GM12892 (cell line): ENCODE measurements around the gene MAP6.
A peak's percentile ranks its signal among the peaks of the same experiment; 100 is the strongest.

Experiments
- DNase-seq: peaks from one replicate; pipeline ENCODE4 v3.0.0; 2011; ENCODE audit not compliant: insufficient read length
- FAIRE-seq: peaks from 2 replicates; lab custom pipeline; 2011; peaks lifted over from hg19 to GRCh38; lab: Jason Lieb, UNC
- POLR2A ChIP-seq: IDR thresholded peaks from 2 replicates; pipeline ENCODE4 v1.6.1; 2011; ENCODE audit warnings: low read depth, low read length, control low read depth
- POLR2AphosphoS5 ChIP-seq: IDR thresholded peaks from 2 replicates; pipeline ENCODE4 v1.6.1; 2011; ENCODE audit warnings: low read depth, low read length, control low read depth
- TAF1 ChIP-seq: IDR thresholded peaks from 2 replicates; pipeline ENCODE4 v1.6.1; 2011; ENCODE audit warnings: low read depth, mild to moderate bottlenecking, control low read depth, low read length, borderline replicate concordance

MAP6 gene

GRCh38 chr11:75642402-75643113, 26.3 kb downstream of the MAP6 start:
- TF ChIP-seq TAF1 (no peak), POLR2AphosphoS5 (no peak), POLR2A (no peak)
- FAIRE-seq = peak; percentile 42

GRCh38 chr11:75639762-75640181, 29.1 kb downstream of the MAP6 start:
- no peak for DNase-seq
- no peak for TF ChIP-seq POLR2AphosphoS5
- no peak for FAIRE-seq

More at GRCh38 chr11:75642402-75643113, 26.3 kb downstream of the MAP6 start:
- DNase-seq = no peak

GRCh38 chr11:75637998-75638397, 30.8 kb downstream of the MAP6 start:
- DNase-seq = no peak
- TF ChIP-seq TAF1 (no peak), POLR2AphosphoS5 (no peak), POLR2A (no peak)
- FAIRE-seq = peak; percentile 9

- TF ChIP-seq POLR2A (no peak), POLR2AphosphoS5 (no peak)
- no peak for DNase-seq
- FAIRE-seq = peak; percentile 46
Observed at GRCh38 chr11:75635066-75635862, 33.6 kb downstream of the MAP6 start.

- no peak for FAIRE-seq
- no peak for TF ChIP-seq TAF1
- no peak for TF ChIP-seq POLR2A
- TF ChIP-seq POLR2AphosphoS5 = no peak
- DNase-seq = no peak
Observed at GRCh38 chr11:75633409-75634066, 35.3 kb downstream of the MAP6 start.

- no peak for TF ChIP-seq POLR2A
- TF ChIP-seq POLR2AphosphoS5 = no peak
- TF ChIP-seq TAF1 = no peak
- no peak for DNase-seq
- FAIRE-seq = no peak
Observed at GRCh38 chr11:75632962-75633361, 35.9 kb downstream of the MAP6 start.

GRCh38 chr11:75632450-75632849, 36.4 kb downstream of the MAP6 start:
- FAIRE-seq = no peak
- DNase-seq = no peak
- TF ChIP-seq TAF1 = no peak
- TF ChIP-seq POLR2A = no peak
- TF ChIP-seq POLR2AphosphoS5 = no peak

GRCh38 chr11:75631086-75631730, 37.6 kb downstream of the MAP6 start:
- DNase-seq (no peak), FAIRE-seq (peak; percentile 50)
- no peak for TF ChIP-seq POLR2A
- TF ChIP-seq POLR2AphosphoS5 = no peak
- no peak for TF ChIP-seq TAF1

GRCh38 chr11:75627906-75628668, 40.8 kb downstream of the MAP6 start:
- TF ChIP-seq POLR2A = no peak
- no peak for TF ChIP-seq POLR2AphosphoS5
- TF ChIP-seq TAF1 = no peak
- FAIRE-seq (no peak), DNase-seq (no peak)

- DNase-seq (no peak), FAIRE-seq (no peak)
- no peak for TF ChIP-seq POLR2A
- TF ChIP-seq TAF1 = no peak
Observed at GRCh38 chr11:75626889-75627529, 41.8 kb downstream of the MAP6 start.
